HT1080 (cell line): ENCODE results near the gene OBSL1. TPM values are rescaled to one million over a fixed set of nuclear protein-coding genes. Genes with fewer than 3 reads are reported as not detected.

Source experiments
- DNase-seq: peaks from one replicate; pipeline ENCODE4 v3.0.0-alpha.2; 2015; ENCODE audit warnings: low read depth
- total RNA-seq: library from RNA; depleted of rRNA; stranded (reverse); fragments of >200 nt; shearing (Covaris generic); gene quantifications from 2 replicates; pipeline ENCODE4 v1.2.3, GENCODE V29; 2014

The OBSL1 gene
- total RNA-seq, 1 experiment from 2014 or later = 71.0 TPM

GRCh38 chr2:219567791-219568361 lies 3.5 kb downstream of the OBSL1 start:
- DNase-seq = no peak

- DNase-seq = no peak
Observed at GRCh38 chr2:219567131-219567530, 4.2 kb downstream of the OBSL1 start.

GRCh38 chr2:219566640-219567039 lies 4.7 kb downstream of the OBSL1 start:
- DNase-seq = no peak

GRCh38 chr2:219565130-219566080 lies 5.9 kb downstream of the OBSL1 start:
- DNase-seq = no peak

- no peak for DNase-seq
Observed at GRCh38 chr2:219563271-219563928, 7.9 kb downstream of the OBSL1 start.

GRCh38 chr2:219562049-219563020 lies 9.0 kb downstream of the OBSL1 start:
- DNase-seq = no peak

GRCh38 chr2:219561179-219562048 lies 9.9 kb downstream of the OBSL1 start:
- DNase-seq = no peak

GRCh38 chr2:219560893-219561178 lies 10.5 kb downstream of the OBSL1 start:
- DNase-seq = no peak

GRCh38 chr2:219560037-219560892 lies 11.1 kb downstream of the OBSL1 start:
- DNase-seq = no peak

- no peak for DNase-seq
Observed at GRCh38 chr2:219559156-219559915, 12.0 kb downstream of the OBSL1 start.

GRCh38 chr2:219557791-219558785 lies 13.3 kb downstream of the OBSL1 start:
- no peak for DNase-seq

GRCh38 chr2:219557320-219557719 lies 14.0 kb downstream of the OBSL1 start:
- DNase-seq = no peak

GRCh38 chr2:219556413-219556812 lies 14.9 kb downstream of the OBSL1 start:
- DNase-seq = no peak

- no peak for DNase-seq
Observed at GRCh38 chr2:219555956-219556355, 15.4 kb downstream of the OBSL1 start.

- no peak for DNase-seq
Observed at GRCh38 chr2:219554350-219554749, 17.0 kb downstream of the OBSL1 start.

GRCh38 chr2:219553463-219553963 lies 17.8 kb downstream of the OBSL1 start:
- DNase-seq = no peak

GRCh38 chr2:219553168-219553417 lies 18.2 kb downstream of the OBSL1 start:
- DNase-seq = no peak
